Activated CD4-positive, CD25-positive, alpha-beta regulatory T cell treated with anti-CD3 and anti-CD28 coated beads, Interleukin-2, amount 50 U/mL, for 24 hours (primary cell): ENCODE measurements around the gene CLCN4.

Source experiments
- ATAC-seq, 2 donors: fragments of 150-1000 bp; cut with Tn5 transposase; one replicate each; pipeline ENCODE4 v1.10.0; 2021; ENCODE audit warnings: mild to moderate bottlenecking in 1 of 2, moderate library complexity in 1 of 2

The CLCN4 gene

DNA sequence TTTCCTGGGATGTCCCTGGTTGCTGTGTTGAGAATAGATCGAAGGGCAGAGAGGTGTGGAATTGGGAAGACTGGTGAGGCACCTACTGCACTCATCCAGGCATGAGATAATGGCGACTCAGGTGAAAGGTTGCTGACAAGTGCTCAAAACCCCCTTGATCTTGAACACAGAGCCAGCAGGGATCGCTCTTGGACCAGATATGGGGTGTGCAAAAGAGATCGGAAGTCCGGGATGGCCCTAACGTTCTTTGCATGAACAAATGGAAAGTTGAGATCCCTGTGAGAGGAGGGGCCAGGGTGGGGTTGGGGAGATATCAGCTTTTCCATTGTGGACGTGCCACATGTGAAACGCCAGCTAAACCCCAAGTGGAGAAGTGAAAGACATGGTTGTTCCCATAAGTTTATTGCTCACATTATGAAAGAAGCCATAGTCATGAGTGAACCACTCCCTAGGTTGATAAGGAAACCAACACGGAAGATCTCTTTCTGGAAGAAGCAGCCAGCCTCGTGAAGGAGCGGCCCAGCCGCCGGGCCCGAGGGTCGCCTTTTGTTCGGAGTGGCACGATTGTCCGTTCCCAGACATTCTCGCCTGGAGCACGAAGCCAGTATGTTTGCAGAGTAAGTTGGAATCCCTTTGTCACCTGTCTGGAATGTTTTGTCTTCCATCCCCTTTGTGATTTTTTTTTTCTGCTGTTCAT, 22.6 kb upstream of the CLCN4 start:
- no peak for ATAC-seq

GRCh38 chrX:10134921-10135320, 21.9 kb upstream of the CLCN4 start:
- ATAC-seq = no peak

DNA sequence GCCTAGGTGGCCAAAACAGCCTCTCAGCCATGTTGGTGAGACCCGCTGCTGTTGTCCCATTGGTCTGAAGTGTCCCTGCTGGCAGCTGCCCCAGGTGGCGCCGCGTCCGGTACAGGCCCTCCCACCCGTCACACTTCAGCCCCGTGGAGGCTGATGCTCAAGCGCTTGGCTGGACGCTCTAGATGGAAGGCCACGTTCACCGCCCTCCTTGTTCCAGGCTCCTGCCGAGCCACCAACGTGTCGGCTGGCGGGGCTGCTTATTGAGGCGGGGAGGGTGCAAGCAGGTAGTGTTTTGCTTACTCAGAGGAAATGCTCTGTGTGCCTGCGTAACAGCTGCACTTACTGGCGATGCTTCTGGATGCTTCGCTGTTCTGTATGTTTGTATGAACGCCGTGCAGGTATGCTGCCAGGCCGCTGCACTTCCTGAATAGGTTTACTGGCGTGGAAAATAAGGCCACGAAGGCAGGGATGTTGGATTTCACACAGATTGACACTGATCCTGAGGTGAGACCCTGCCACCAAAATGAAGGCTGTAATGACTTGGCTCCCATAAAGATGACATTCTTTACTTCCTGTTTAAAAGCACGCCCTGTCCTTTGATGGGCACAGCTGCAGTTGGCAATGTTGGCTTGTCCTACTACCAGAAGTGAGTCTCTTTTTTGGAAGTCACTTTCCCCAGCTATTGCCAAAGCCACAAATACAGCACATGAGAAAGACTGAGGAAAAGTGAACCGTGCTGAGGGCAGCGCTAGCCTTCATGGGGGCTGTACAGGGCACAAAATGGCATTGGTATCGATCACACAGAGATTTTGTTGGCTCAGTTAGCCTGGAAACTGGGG, 21.0 kb upstream of the CLCN4 start:
- ATAC-seq = no peak

DNA sequence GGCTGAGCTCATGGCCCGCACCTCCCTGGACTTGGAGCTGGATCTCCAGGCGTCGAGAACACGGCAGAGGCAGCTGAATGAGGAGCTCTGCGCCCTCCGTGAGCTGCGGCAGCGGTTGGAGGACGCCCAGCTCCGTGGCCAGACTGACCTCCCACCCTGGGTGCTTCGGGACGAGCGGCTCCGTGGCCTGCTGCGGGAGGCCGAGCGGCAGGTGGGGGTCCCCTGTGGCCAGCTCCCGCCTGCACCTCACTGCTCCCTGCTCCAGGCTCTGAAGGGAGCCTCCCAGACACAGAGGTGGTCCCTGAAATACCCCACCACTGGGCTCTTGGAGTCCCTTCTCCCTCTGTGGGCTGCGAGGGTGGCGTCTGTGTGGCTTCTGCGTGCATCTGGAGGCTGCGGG, 18.0 kb upstream of the CLCN4 start:
- no peak for ATAC-seq

GRCh38 chrX:10140264-10140663, 16.5 kb upstream of the CLCN4 start:
- ATAC-seq = no peak

DNA sequence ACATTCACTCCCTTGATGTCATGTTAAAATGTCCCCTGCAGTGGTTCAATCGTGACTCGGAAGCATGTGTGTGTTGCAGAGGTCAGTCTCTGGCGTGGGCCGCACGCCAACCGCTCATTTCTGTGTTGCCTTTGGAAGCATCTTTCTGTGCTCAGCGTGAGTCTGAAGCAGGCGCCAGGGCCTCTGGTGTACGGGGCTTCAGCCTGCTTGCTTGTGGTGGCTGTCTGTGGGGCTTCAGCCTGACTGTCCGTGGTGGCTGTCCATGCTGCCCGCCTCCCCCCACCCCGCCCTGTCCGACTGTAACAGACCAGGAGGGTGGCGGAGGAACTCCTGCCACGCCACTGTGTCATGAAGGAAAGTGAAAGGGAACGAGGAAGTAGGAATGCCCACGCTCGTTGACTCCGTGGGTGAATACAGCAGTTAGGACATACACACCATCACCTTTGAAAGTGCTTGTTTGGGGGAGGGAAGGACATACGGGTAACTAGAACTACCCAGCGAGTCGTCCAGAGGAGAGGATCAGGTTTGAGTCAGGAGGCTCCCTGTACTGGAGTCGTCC, 14.7 kb upstream of the CLCN4 start:
- ATAC-seq = no peak

DNA sequence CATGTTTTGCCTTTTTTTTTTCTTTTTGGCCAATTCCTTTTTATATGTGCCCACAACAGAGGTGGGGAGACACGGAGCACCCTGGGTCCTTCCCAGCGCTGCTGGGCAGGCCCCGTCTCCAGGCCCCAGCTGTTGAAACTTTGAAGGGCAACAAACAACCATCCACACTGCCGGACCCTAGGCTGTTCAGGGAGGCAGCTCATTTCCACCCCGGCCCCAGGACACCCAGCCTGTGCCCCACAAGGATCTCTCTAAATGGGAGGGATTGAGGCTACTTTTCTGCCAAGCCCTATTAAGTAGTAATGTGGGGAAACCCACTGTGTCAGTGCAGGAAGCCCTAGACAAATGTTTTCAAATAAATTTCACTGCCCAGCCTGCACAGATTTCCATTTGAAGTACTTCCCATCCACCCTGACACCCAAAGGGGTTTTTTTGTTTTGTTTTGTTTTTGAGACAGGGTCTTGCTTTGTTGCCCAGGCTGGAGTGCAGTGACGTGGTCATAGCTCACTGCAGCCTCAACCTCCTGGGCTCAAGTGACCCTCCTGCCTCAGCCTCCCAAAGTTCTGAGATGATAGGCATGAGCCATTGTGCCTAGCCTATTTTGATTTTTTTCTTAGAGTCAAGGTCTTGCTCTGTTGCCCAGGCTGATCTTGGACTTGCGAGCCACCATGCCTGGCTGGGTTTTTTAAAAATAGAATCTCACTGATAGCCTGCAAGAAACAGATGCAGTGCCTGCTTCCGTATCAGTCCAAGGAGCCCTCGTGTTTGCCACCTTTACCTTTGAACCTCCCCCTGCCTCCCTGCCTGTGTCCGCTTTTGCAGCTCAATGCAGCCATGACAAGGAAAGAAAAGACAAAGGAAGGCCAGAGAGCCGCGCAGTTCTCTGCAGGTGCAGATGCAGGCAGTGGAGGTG, 13.4 kb upstream of the CLCN4 start:
- no peak for ATAC-seq

- no peak for ATAC-seq
These were observed 10.4 kb upstream of the CLCN4 start for GRCh38 chrX:10146346-10146745.

GRCh38 chrX:10152086-10152485, 4.7 kb upstream of the CLCN4 start:
- ATAC-seq = no peak

- no peak for ATAC-seq
These were observed 1.6 kb upstream of the CLCN4 start for GRCh38 chrX:10155137-10155536.

- no peak for ATAC-seq
These were observed 212 bp downstream of the CLCN4 start for GRCh38 chrX:10157032-10157341.

GRCh38 chrX:10157543-10157942, 768 bp downstream of the CLCN4 start:
- no peak for ATAC-seq

GRCh38 chrX:10158279-10159144, 1.7 kb downstream of the CLCN4 start:
- peak in 1 of 2 donors; percentile 25 for ATAC-seq

DNA sequence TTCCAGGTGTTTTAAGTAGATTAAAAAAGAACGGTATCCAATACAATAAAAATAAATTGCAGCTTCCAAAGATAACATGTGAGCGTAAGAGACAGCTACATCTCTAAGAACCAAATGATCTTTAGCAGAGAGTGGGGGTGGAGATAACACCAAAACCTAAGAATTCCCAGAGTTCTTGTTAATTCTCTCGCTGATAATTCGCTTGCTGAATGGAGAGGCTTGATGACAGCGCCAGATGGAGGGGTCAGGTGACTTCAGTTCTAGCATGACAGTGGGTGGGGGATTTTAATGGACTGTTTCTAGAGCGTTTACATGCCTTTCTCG, 2.3 kb downstream of the CLCN4 start:
- no peak for ATAC-seq

- ATAC-seq = no peak
These were observed 3.4 kb downstream of the CLCN4 start for GRCh38 chrX:10160211-10160610.

DNA sequence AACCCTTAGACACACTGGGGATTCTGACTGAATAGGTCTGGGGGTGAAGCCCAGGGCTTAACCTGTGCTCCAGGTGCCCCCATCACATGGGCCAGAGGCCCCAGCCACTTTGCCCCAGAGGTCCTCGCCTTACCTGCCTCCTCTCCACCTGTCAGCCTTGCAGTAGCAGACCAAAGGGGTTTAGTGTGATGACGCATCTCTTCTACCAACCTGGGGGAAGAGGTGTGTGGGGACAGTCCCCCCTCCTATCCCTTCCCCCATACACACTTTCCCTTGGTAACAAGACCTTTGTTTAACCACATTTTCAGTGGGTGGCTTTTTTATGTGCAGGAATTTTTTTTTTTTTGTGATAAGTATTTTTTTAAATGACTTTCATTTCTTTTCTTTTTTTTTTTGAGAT, 6.3 kb downstream of the CLCN4 start:
- ATAC-seq = no peak

- no peak for ATAC-seq
These were observed 8.1 kb downstream of the CLCN4 start for GRCh38 chrX:10164879-10165278.

GRCh38 chrX:10165580-10166247, 8.9 kb downstream of the CLCN4 start:
- ATAC-seq = no peak

DNA sequence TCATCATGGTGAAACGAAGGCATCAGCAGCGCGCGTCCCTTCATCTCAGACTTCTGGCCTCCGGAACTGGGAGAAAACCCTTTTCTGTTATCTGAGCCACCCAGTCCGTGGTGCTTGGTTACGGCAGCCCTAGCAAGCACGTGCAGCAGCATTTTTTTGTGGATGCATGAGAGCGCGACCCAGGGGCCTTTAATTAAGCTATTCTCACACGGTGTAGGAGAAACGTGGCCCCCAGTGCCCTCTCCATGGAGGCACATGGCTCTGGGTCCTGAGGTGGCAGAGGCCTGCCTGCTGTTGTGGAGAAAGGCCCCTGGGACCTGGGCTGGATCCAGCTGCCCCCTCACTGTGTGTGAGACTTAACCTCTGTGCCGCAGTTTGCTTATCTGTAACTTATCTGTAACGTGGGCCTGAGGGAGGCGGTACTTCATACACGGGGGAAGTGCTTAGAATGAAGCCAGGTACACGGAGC, 9.5 kb downstream of the CLCN4 start:
- ATAC-seq = no peak

GRCh38 chrX:10166731-10167151, 10.0 kb downstream of the CLCN4 start:
- no peak for ATAC-seq

DNA sequence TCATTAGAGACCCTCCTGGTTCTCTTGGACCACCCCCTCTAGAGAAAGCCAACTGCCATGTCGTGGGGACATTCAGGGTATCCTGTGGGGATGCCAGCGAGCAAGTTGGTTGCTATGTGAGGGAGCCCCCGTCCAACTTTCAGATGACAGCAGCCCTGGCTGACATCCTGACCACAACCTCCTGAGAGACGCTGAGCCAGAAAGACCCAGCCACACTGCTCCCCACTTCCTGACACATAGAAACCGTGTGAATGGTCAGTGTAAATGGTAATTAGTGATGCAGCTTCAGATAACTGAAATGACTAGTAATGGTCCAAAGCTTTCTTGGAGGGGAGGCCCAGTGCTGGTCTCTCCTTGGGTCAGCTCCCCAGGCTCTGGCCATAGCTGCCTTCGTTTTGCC, 10.8 kb downstream of the CLCN4 start:
- no peak for ATAC-seq

GRCh38 chrX:10168226-10168625, 11.5 kb downstream of the CLCN4 start:
- no peak for ATAC-seq
